ENCODE data around the gene NAALADL2. TPM values are rescaled to one million over a fixed set of nuclear protein-coding genes. Genes with fewer than 3 reads are reported as not detected.
A peak's percentile ranks its signal among the peaks of the same experiment; 100 is the strongest.
"Not testable (repeated sequence)": the region's sequence is repeated elsewhere in the genome, so short reads cannot be mapped to it uniquely, and the experiment has no call there.

The NAALADL2 gene
- polyA plus RNA-seq, 1 donor = 6.5 TPM

GRCh38 chr3:175255698-175256097 is 396.6 kb downstream of the NAALADL2 start:
- WGBS (ENCODE audit: insufficient coverage, low lambda C conversion rate) = 83% methylated on average over 1 of the region's 1 CpG
- H3K27me3 ChIP-seq (ENCODE audit: control insufficient read depth, insufficient read depth, low read length) = no peaks in the 10 kb centered on the region
- peak in 1 of 2 donors; percentile 11 for DNase-seq
- H3K4me3 ChIP-seq (ENCODE audit: low read length) = no peak overlapping the region
- no peaks in the 10 kb centered on the region for H3K36me3 ChIP-seq (ENCODE audit: control insufficient read depth, insufficient read depth, low read length)
- no peaks in the 10 kb centered on the region for H3K4me1 ChIP-seq (ENCODE audit: control insufficient read depth, insufficient read depth, low read length)
- H3K27ac ChIP-seq (ENCODE audit: low read length) = no peak overlapping the region
- no peaks in the 10 kb centered on the region for H3K9me3 ChIP-seq (ENCODE audit: control insufficient read depth, low read depth, low read length)

- Histone ChIP-seq H3K27me3 (ENCODE audit: control insufficient read depth, insufficient read depth, low read length) (no peaks in the 10 kb centered on the region), H3K27ac (ENCODE audit: low read length) (no peak overlapping the region), H3K9me3 (ENCODE audit: control insufficient read depth, low read depth, low read length) (no peaks in the 10 kb centered on the region), H3K36me3 (ENCODE audit: control insufficient read depth, insufficient read depth, low read length) (no peaks in the 10 kb centered on the region), H3K4me3 (ENCODE audit: low read length) (no peak overlapping the region), H3K4me1 (ENCODE audit: control insufficient read depth, insufficient read depth, low read length) (no peaks in the 10 kb centered on the region)
- no peak for DNase-seq
These were observed 398.0 kb downstream of the NAALADL2 start for GRCh38 chr3:175257123-175257522.

- no peaks in the 10 kb centered on the region for H3K27me3 ChIP-seq (ENCODE audit: control insufficient read depth, insufficient read depth, low read length)
- no peak for DNase-seq
- H3K9me3 ChIP-seq (ENCODE audit: control insufficient read depth, low read depth, low read length) = no peaks in the 10 kb centered on the region
- H3K4me1 ChIP-seq (ENCODE audit: control insufficient read depth, insufficient read depth, low read length) = no peaks in the 10 kb centered on the region
- WGBS (ENCODE audit: insufficient coverage, low lambda C conversion rate) = 40% methylated on average over 1 of the region's 4 CpGs
- no peak overlapping the region for H3K4me3 ChIP-seq (ENCODE audit: low read length)
- H3K27ac ChIP-seq (ENCODE audit: low read length) = no peak overlapping the region
- H3K36me3 ChIP-seq (ENCODE audit: control insufficient read depth, insufficient read depth, low read length) = no peaks in the 10 kb centered on the region
These were observed 399.6 kb downstream of the NAALADL2 start for GRCh38 chr3:175258763-175259162.

GRCh38 chr3:175260145-175260794 is 401.1 kb downstream of the NAALADL2 start:
- H3K9me3 ChIP-seq (ENCODE audit: control insufficient read depth, low read depth, low read length) = no peaks in the 10 kb centered on the region
- no CpG with 5 or more reads among the region's 3 CpGs for WGBS (ENCODE audit: insufficient coverage, low lambda C conversion rate)
- no peak overlapping the region for H3K4me3 ChIP-seq (ENCODE audit: low read length)
- H3K27ac ChIP-seq (ENCODE audit: low read length) = no peak overlapping the region
- DNase-seq = no peak
- H3K4me1 ChIP-seq (ENCODE audit: control insufficient read depth, insufficient read depth, low read length) = no peaks in the 10 kb centered on the region
- H3K36me3 ChIP-seq (ENCODE audit: control insufficient read depth, insufficient read depth, low read length) = no peaks in the 10 kb centered on the region
- H3K27me3 ChIP-seq (ENCODE audit: control insufficient read depth, insufficient read depth, low read length) = no peaks in the 10 kb centered on the region

- H3K4me1 ChIP-seq (ENCODE audit: control insufficient read depth, insufficient read depth, low read length) = no peaks in the 10 kb centered on the region
- no CpG with 5 or more reads among the region's 1 CpG for WGBS (ENCODE audit: insufficient coverage, low lambda C conversion rate)
- H3K4me3 ChIP-seq (ENCODE audit: low read length) = no peak overlapping the region
- no peaks in the 10 kb centered on the region for H3K27me3 ChIP-seq (ENCODE audit: control insufficient read depth, insufficient read depth, low read length)
- H3K9me3 ChIP-seq (ENCODE audit: control insufficient read depth, low read depth, low read length) = no peaks in the 10 kb centered on the region
- no peak for DNase-seq
- H3K36me3 ChIP-seq (ENCODE audit: control insufficient read depth, insufficient read depth, low read length) = no peaks in the 10 kb centered on the region
- no peak overlapping the region for H3K27ac ChIP-seq (ENCODE audit: low read length)
These were observed 407.3 kb downstream of the NAALADL2 start for GRCh38 chr3:175266478-175266877.

GRCh38 chr3:175267121-175267531 is 408.0 kb downstream of the NAALADL2 start:
- H3K27me3 ChIP-seq (ENCODE audit: control insufficient read depth, insufficient read depth, low read length) = no peaks in the 10 kb centered on the region
- WGBS (ENCODE audit: insufficient coverage, low lambda C conversion rate) = 83% methylated on average over 1 of the region's 1 CpG
- no peak overlapping the region for H3K27ac ChIP-seq (ENCODE audit: low read length)
- no peaks in the 10 kb centered on the region for H3K9me3 ChIP-seq (ENCODE audit: control insufficient read depth, low read depth, low read length)
- no peak overlapping the region for H3K4me3 ChIP-seq (ENCODE audit: low read length)
- no peaks in the 10 kb centered on the region for H3K36me3 ChIP-seq (ENCODE audit: control insufficient read depth, insufficient read depth, low read length)
- DNase-seq = no peak
- H3K4me1 ChIP-seq (ENCODE audit: control insufficient read depth, insufficient read depth, low read length) = no peaks in the 10 kb centered on the region

- H3K4me1 ChIP-seq (ENCODE audit: control insufficient read depth, insufficient read depth, low read length) = no peaks in the 10 kb centered on the region
- no CpG with 5 or more reads among the region's 1 CpG for WGBS (ENCODE audit: insufficient coverage, low lambda C conversion rate)
- H3K27me3 ChIP-seq (ENCODE audit: control insufficient read depth, insufficient read depth, low read length) = no peaks in the 10 kb centered on the region
These were observed 408.4 kb downstream of the NAALADL2 start for GRCh38 chr3:175267561-175267960.

GRCh38 chr3:175269394-175269793 is 410.3 kb downstream of the NAALADL2 start:
- DNase-seq = no peak
- no peak overlapping the region for H3K27ac ChIP-seq (ENCODE audit: low read length)
- no peaks in the 10 kb centered on the region for H3K9me3 ChIP-seq (ENCODE audit: control insufficient read depth, low read depth, low read length)
- H3K4me3 ChIP-seq (ENCODE audit: low read length) = no peak overlapping the region
- no peaks in the 10 kb centered on the region for H3K4me1 ChIP-seq (ENCODE audit: control insufficient read depth, insufficient read depth, low read length)
- 71% methylated on average over 1 of the region's 9 CpGs for WGBS (ENCODE audit: insufficient coverage, low lambda C conversion rate)
- H3K27me3 ChIP-seq (ENCODE audit: control insufficient read depth, insufficient read depth, low read length) = no peaks in the 10 kb centered on the region
- H3K36me3 ChIP-seq (ENCODE audit: control insufficient read depth, insufficient read depth, low read length) = no peaks in the 10 kb centered on the region

More at GRCh38 chr3:175267561-175267960, 408.4 kb downstream of the NAALADL2 start:
- no peaks in the 10 kb centered on the region for H3K9me3 ChIP-seq (ENCODE audit: control insufficient read depth, low read depth, low read length)
- no peak for DNase-seq
- no peak overlapping the region for H3K27ac ChIP-seq (ENCODE audit: low read length)
- no peaks in the 10 kb centered on the region for H3K36me3 ChIP-seq (ENCODE audit: control insufficient read depth, insufficient read depth, low read length)
- no peak overlapping the region for H3K4me3 ChIP-seq (ENCODE audit: low read length)

- 69% methylated on average over 4 of the region's 5 CpGs for WGBS (ENCODE audit: insufficient coverage, low lambda C conversion rate)
- no peak overlapping the region for H3K27ac ChIP-seq (ENCODE audit: low read length)
- no peaks in the 10 kb centered on the region for H3K36me3 ChIP-seq (ENCODE audit: control insufficient read depth, insufficient read depth, low read length)
- H3K27me3 ChIP-seq (ENCODE audit: control insufficient read depth, insufficient read depth, low read length) = no peaks in the 10 kb centered on the region
- no peaks in the 10 kb centered on the region for H3K9me3 ChIP-seq (ENCODE audit: control insufficient read depth, low read depth, low read length)
- no peaks in the 10 kb centered on the region for H3K4me1 ChIP-seq (ENCODE audit: control insufficient read depth, insufficient read depth, low read length)
- DNase-seq = peak in 1 of 2 donors; percentile 2
- H3K4me3 ChIP-seq (ENCODE audit: low read length) = no peak overlapping the region
These were observed 411.2 kb downstream of the NAALADL2 start for GRCh38 chr3:175270198-175270837.

- DNase-seq = no peak
- no peaks in the 10 kb centered on the region for H3K36me3 ChIP-seq (ENCODE audit: control insufficient read depth, insufficient read depth, low read length)
- H3K27me3 ChIP-seq (ENCODE audit: control insufficient read depth, insufficient read depth, low read length) = no peaks in the 10 kb centered on the region
- H3K9me3 ChIP-seq (ENCODE audit: control insufficient read depth, low read depth, low read length) = no peaks in the 10 kb centered on the region
- no peak overlapping the region for H3K27ac ChIP-seq (ENCODE audit: low read length)
- no peaks in the 10 kb centered on the region for H3K4me1 ChIP-seq (ENCODE audit: control insufficient read depth, insufficient read depth, low read length)
- H3K4me3 ChIP-seq (ENCODE audit: low read length) = no peak overlapping the region
These were observed 411.7 kb downstream of the NAALADL2 start for GRCh38 chr3:175270866-175271265.

- H3K4me3 ChIP-seq (ENCODE audit: low read length); DNase-seq; H3K36me3 ChIP-seq (ENCODE audit: control insufficient read depth, insufficient read depth, low read length); H3K4me1 ChIP-seq (ENCODE audit: control insufficient read depth, insufficient read depth, low read length); H3K27ac ChIP-seq (ENCODE audit: low read length); H3K27me3 ChIP-seq (ENCODE audit: control insufficient read depth, insufficient read depth, low read length); H3K9me3 ChIP-seq (ENCODE audit: control insufficient read depth, low read depth, low read length): not testable (repeated sequence)
- 100% methylated on average over 2 of the region's 11 CpGs for WGBS (ENCODE audit: insufficient coverage, low lambda C conversion rate)
These were observed 412.3 kb downstream of the NAALADL2 start for GRCh38 chr3:175271465-175271864.

All from large intestine (tissue), 3 donors.